Gastroesophageal sphincter (tissue), 4 donors: ENCODE measurements around the gene SEH1L. TPM values are rescaled to one million over a fixed set of nuclear protein-coding genes. Genes with fewer than 3 reads are reported as not detected.
A peak's percentile ranks its signal among the peaks of the same experiment; 100 is the strongest.

Experiments
- ATAC-seq: fragments of 150-250 bp; one replicate; pipeline ENCODE4 v1.9.1; 2016; ENCODE audit warnings: mild to moderate bottlenecking, moderate library complexity
- H3K27ac ChIP-seq, 4 donors: fragments of 200-600 bp; sonication (generic) in 3 of 4; 1 replicate in 3 of 4; 2 replicates in 1 of 4; pipeline ENCODE4 v1.5.1; 2016 to 2019
- H3K27me3 ChIP-seq: fragments of 200-600 bp; sonication (generic); one replicate; pipeline ENCODE4 v1.5.1; 2019
- H3K36me3 ChIP-seq, 2 donors: fragments of 200-600 bp; sonication (generic); one replicate each; pipeline ENCODE4 v1.5.1; 2019; ENCODE audit warnings: control low read depth in 1 of 2
- H3K4me1 ChIP-seq, 3 donors: fragments of 200-600 bp; sonication (generic); 1 replicate in 2 of 3; 2 replicates in 1 of 3; pipeline ENCODE4 v1.5.1; 2016 to 2019; ENCODE audit warnings: control low read depth in 2 of 3
- H3K4me3 ChIP-seq, 2 donors: fragments of 200-600 bp; sonication (generic); one replicate each; pipeline ENCODE4 v1.5.1; 2019; ENCODE audit warnings: mild to moderate bottlenecking in 1 of 2, moderate library complexity in 1 of 2
- H3K9me3 ChIP-seq, 3 donors: fragments of 200-600 bp; sonication (generic); one replicate each; pipeline ENCODE4 v1.5.1; 2017 to 2019; ENCODE audit warnings: control low read depth in 2 of 3
- EP300 ChIP-seq: sonication (generic); formaldehyde crosslinking; IDR thresholded peaks from one replicate; pipeline ENCODE4 v1.6.1; 2017; ENCODE audit warnings: antibody characterized with exemption, mild to moderate bottlenecking
- POLR2A ChIP-seq, 2 donors: fragments of 450-650 bp; IDR thresholded peaks; one replicate each; pipeline ENCODE4 v1.6.1; 2017; ENCODE audit warnings: antibody characterized with exemption in 2 of 2, mild to moderate bottlenecking in 2 of 2, moderate library complexity in 1 of 2
- POLR2AphosphoS5 ChIP-seq: sonication (generic); formaldehyde crosslinking; IDR thresholded peaks from one replicate; pipeline ENCODE4 v1.6.1; 2017; ENCODE audit warnings: antibody characterized with exemption
- WGBS, 2 donors: methylation state at CpG; one replicate each; pipeline ENCODE4 v1.1.5; 2018; ENCODE audit warnings: low coverage in 1 of 2; 5-methylcytosine and 5-hydroxymethylcytosine counted together
- total RNA-seq, 4 donors: library from RNA; depleted of rRNA; stranded (reverse); fragments of >200 nt; gene quantifications; one replicate each; pipeline ENCODE4 v1.1.0, GENCODE V29; 2016
- TF ChIP-seq, protein P1 (sequence below), 4 experiments: fragments of 200-600 bp in 2 of 4; fragments of 450-650 bp in 2 of 4; sonication (generic) in 1 of 4; IDR thresholded peaks; one replicate each; pipeline ENCODE4 v1.5.1; 2017 to 2019; ENCODE audit warnings: antibody characterized with exemption in 4 of 4, mild to moderate bottlenecking in 2 of 4, moderate library complexity in 2 of 4

The SEH1L gene
- total RNA-seq, 4 donors from 2014 or later, result 27.4 to 36.2 (median 28.3) TPM

DNA sequence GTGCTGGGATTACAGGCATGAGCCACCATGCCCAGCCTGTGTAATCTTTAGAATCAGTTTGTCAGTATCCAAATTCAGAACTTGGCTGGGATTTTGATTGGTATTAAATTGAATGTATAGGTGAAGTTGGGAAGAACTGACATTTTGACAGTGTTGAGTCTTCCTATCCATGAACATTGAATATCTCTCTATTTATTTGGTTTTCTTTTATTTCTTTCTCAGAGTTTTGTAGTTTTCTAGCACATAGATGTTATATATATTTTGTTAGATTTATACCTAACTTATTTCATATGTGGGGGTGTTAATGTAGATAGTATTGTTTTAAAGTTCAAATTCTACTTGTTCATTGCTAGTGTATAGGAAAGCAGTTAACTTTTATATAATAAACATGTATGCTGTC lies 74.8 kb downstream of the SEH1L start:
- H3K9me3 ChIP-seq, result no peaks in the 10 kb centered on the region
- H3K36me3 ChIP-seq, result peaks cover 0 to 78% of the 10 kb centered on the region in 2 donors
- no peak for ATAC-seq
- peaks cover 0 to 20% (median 7%) of the 10 kb centered on the region in 3 donors for H3K4me1 ChIP-seq
- TF ChIP-seq, protein P1, sequence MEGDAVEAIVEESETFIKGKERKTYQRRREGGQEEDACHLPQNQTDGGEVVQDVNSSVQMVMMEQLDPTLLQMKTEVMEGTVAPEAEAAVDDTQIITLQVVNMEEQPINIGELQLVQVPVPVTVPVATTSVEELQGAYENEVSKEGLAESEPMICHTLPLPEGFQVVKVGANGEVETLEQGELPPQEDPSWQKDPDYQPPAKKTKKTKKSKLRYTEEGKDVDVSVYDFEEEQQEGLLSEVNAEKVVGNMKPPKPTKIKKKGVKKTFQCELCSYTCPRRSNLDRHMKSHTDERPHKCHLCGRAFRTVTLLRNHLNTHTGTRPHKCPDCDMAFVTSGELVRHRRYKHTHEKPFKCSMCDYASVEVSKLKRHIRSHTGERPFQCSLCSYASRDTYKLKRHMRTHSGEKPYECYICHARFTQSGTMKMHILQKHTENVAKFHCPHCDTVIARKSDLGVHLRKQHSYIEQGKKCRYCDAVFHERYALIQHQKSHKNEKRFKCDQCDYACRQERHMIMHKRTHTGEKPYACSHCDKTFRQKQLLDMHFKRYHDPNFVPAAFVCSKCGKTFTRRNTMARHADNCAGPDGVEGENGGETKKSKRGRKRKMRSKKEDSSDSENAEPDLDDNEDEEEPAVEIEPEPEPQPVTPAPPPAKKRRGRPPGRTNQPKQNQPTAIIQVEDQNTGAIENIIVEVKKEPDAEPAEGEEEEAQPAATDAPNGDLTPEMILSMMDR (IDR thresholded peaks at IDR 0.05), result no peak
- TF ChIP-seq POLR2AphosphoS5 (no peak), EP300 (no peak), POLR2A (IDR thresholded peaks at IDR 0.05) (no peak)
- no peak overlapping the region for H3K27ac ChIP-seq
- no peak overlapping the region for H3K4me3 ChIP-seq
- H3K27me3 ChIP-seq, result no peaks in the 10 kb centered on the region

- ATAC-seq, result no peak
- H3K27ac ChIP-seq, result no peak overlapping the region
- H3K4me3 ChIP-seq, result no peak overlapping the region
- H3K36me3 ChIP-seq, result peaks cover 0 to 67% of the 10 kb centered on the region in 2 donors
- no peaks in the 10 kb centered on the region for H3K27me3 ChIP-seq
- H3K9me3 ChIP-seq, result no peaks in the 10 kb centered on the region
- 100% methylated on average over 1 to 2 of the region's 2 CpGs for WGBS, 2 donors
- TF ChIP-seq EP300, result no peak
- TF ChIP-seq POLR2AphosphoS5, result no peak
- TF ChIP-seq, protein P1 (IDR thresholded peaks at IDR 0.05), result no peak
- TF ChIP-seq POLR2A (IDR thresholded peaks at IDR 0.05), result no peak
- H3K4me1 ChIP-seq, result peaks cover 0 to 21% (median 7%) of the 10 kb centered on the region in 3 donors
These were observed 77.4 kb downstream of the SEH1L start for GRCh38 chr18:13025233-13025632.

DNA sequence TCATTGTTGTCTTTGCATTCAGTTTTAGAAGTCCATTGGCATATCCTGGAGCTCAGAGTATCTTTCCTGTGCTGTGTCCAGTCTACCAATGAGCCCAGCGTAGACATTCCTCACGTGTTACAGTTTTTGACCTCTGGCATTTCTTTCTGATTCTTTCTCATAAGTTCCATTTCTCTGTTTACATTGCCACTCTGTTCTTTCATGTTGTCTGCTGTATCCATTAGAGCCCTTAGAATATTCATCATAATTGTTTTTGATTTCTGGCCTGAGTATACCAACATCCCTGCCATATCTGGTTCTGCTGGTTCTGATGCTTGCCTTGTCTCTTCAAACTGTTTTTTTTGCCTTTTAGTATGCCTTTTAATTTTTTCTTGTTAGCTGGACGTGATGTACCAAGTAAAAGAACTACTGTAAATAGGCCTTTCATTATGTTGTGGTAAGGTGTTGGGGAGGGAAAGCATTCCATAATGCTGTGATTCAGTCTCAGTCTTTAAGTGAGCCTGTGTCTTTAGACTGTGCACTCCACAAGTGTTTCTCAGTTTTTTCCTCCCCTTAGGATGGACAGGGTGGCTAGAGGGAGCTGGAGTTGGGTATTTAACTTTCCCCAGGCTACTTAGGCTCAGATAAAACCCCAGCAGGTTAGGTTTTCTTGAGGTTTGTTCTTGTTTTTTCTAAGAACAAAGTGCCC lies 78.9 kb downstream of the SEH1L start:
- Histone ChIP-seq H3K4me1 (peaks cover 0 to 21% (median 7%) of the 10 kb centered on the region in 3 donors), H3K36me3 (peaks cover 0 to 68% of the 10 kb centered on the region in 2 donors), H3K27me3 (no peaks in the 10 kb centered on the region), H3K4me3 (no peak overlapping the region), H3K27ac (peak overlapping the region in 3 of 4 donors; percentile 24 to 70 (median 35)), H3K9me3 (no peaks in the 10 kb centered on the region)
- TF ChIP-seq, protein P1 (IDR thresholded peaks at IDR 0.05), result no peak
- TF ChIP-seq POLR2AphosphoS5, result no peak
- no peak for TF ChIP-seq POLR2A (IDR thresholded peaks at IDR 0.05)
- TF ChIP-seq EP300, result no peak
- 18 to 71% methylated on average over 3 of the region's 3 CpGs for WGBS, 2 donors
- peak; percentile 19 for ATAC-seq

DNA sequence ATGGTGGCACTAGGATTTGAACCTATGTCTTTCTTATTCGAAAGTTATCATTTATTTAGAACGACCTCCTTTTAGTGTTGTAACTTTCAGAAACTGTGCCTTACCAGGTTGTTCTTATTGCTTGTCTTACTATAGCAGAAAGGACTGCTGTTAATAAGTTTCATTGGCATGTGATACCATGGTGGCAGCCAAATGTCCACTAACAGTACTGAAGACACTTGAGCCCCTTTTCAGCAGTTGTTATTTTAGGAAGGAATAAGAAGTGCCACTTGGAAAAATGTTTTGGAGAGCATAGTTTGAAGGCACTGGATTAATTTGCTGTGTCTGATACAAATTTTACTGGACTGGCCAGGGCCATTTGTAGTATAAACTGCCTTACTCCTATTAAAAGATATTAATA lies 81.1 kb downstream of the SEH1L start:
- ATAC-seq, result no peak
- Histone ChIP-seq H3K4me1 (peaks cover 0 to 21% (median 7%) of the 10 kb centered on the region in 3 donors), H3K27me3 (no peaks in the 10 kb centered on the region), H3K9me3 (no peaks in the 10 kb centered on the region), H3K36me3 (peaks cover 0 to 66% of the 10 kb centered on the region in 2 donors), H3K27ac (no peak overlapping the region), H3K4me3 (no peak overlapping the region)
- TF ChIP-seq POLR2AphosphoS5 (no peak), EP300 (no peak)
- 87 to 100% methylated on average over 2 of the region's 2 CpGs for WGBS, 2 donors

- no peaks in the 10 kb centered on the region for H3K27me3 ChIP-seq
- TF ChIP-seq, protein P1 (IDR thresholded peaks at IDR 0.05), result no peak
- no peak for TF ChIP-seq POLR2AphosphoS5
- TF ChIP-seq EP300, result no peak
- TF ChIP-seq POLR2A (IDR thresholded peaks at IDR 0.05), result no peak
- no peak overlapping the region for H3K4me3 ChIP-seq
- 89 to 96% methylated on average over 5 of the region's 5 CpGs for WGBS, 2 donors
- H3K27ac ChIP-seq, result no peak overlapping the region
- H3K36me3 ChIP-seq, result peaks cover 0 to 74% of the 10 kb centered on the region in 2 donors
- H3K9me3 ChIP-seq, result no peaks in the 10 kb centered on the region
- H3K4me1 ChIP-seq, result peaks cover 0 to 5% (median under 1%) of the 10 kb centered on the region in 3 donors
- ATAC-seq, result no peak
These were observed 84.4 kb downstream of the SEH1L start for GRCh38 chr18:13032173-13032572.
